NCI-H526 treated with DMSO at 0.1 percent for 48 hours (cell line): Measurements from ENCODE around the gene POTEC.
"Not testable (repeated sequence)": the region's sequence is repeated elsewhere in the genome, so short reads cannot be mapped to it uniquely, and the experiment has no call there.

Source experiments
- DNase-seq: peaks from one replicate; lab custom pipeline; 2025; lab: John Stamatoyannopoulos, UW

Gene POTEC

GRCh38 chr18:14543446-14543964 lies at the start of gene POTEC:
TSS of gene POTEC (minus strand) at chr18:14543600. CDS start at chr18:14543146, 454 bp downstream.
- DNase-seq = not testable (repeated sequence)

- no peak for DNase-seq
Observed at GRCh38 chr18:14577971-14578370, 34.6 kb upstream of the POTEC start.

- not testable (repeated sequence) for DNase-seq
Observed at GRCh38 chr18:14559502-14559901, 16.1 kb upstream of the POTEC start.

- DNase-seq = not testable (repeated sequence)
Observed at GRCh38 chr18:14531659-14532058, 11.7 kb downstream of the POTEC start.

GRCh38 chr18:14510707-14511106 lies 32.7 kb downstream of the POTEC start:
- not testable (repeated sequence) for DNase-seq

- not testable (repeated sequence) for DNase-seq
Observed at GRCh38 chr18:14503691-14504090, 39.7 kb downstream of the POTEC start.

- not testable (repeated sequence) for DNase-seq
Observed at GRCh38 chr18:14501894-14502293, 41.5 kb downstream of the POTEC start.

GRCh38 chr18:14489256-14490014 lies 54.0 kb downstream of the POTEC start:
- DNase-seq = not testable (repeated sequence)

GRCh38 chr18:14488789-14489188 lies 54.6 kb downstream of the POTEC start:
- not testable (repeated sequence) for DNase-seq

GRCh38 chr18:14486926-14487580 lies 56.3 kb downstream of the POTEC start:
- not testable (repeated sequence) for DNase-seq

GRCh38 chr18:14479076-14479475 lies 64.3 kb downstream of the POTEC start:
- not testable (repeated sequence) for DNase-seq

GRCh38 chr18:14475520-14475919 lies 67.9 kb downstream of the POTEC start:
- DNase-seq = not testable (repeated sequence)

- DNase-seq = not testable (repeated sequence)
Observed at GRCh38 chr18:14474752-14475151, 68.6 kb downstream of the POTEC start.

- not testable (repeated sequence) for DNase-seq
Observed at GRCh38 chr18:14474007-14474720, 69.2 kb downstream of the POTEC start.

- not testable (repeated sequence) for DNase-seq
Observed at GRCh38 chr18:14473250-14474006, 70.0 kb downstream of the POTEC start.

GRCh38 chr18:14471286-14471685 lies 72.1 kb downstream of the POTEC start:
- not testable (repeated sequence) for DNase-seq

GRCh38 chr18:14470446-14470845 lies 73.0 kb downstream of the POTEC start:
- not testable (repeated sequence) for DNase-seq

- DNase-seq = not testable (repeated sequence)
Observed at GRCh38 chr18:14470046-14470445, 73.4 kb downstream of the POTEC start.

GRCh38 chr18:14465989-14466388 lies 77.4 kb downstream of the POTEC start:
- not testable (repeated sequence) for DNase-seq
